NCI-H69 (cell line): ENCODE data around the gene GNG11.
A peak's percentile ranks its signal among the peaks of the same experiment; 100 is the strongest.

Experiments used
- DNase-seq: peaks from one replicate; lab custom pipeline; 2025; lab: John Stamatoyannopoulos, UW

The GNG11 gene

GRCh38 chr7:93948873-93949272, 27.3 kb downstream of the GNG11 start:
- peak; percentile 8 for DNase-seq

GRCh38 chr7:93949423-93949822, 27.9 kb downstream of the GNG11 start:
- DNase-seq = peak; percentile 35

- DNase-seq = no peak
Observed at GRCh38 chr7:93955304-93955703, 33.8 kb downstream of the GNG11 start.

- DNase-seq = no peak
Observed at GRCh38 chr7:93957767-93958166, 36.2 kb downstream of the GNG11 start.

GRCh38 chr7:93958216-93958615, 36.7 kb downstream of the GNG11 start:
- DNase-seq = peak; percentile 30

GRCh38 chr7:93958651-93959050, 37.1 kb downstream of the GNG11 start:
- no peak for DNase-seq

GRCh38 chr7:93960986-93961385, 39.5 kb downstream of the GNG11 start:
- no peak for DNase-seq

- no peak for DNase-seq
Observed at GRCh38 chr7:93964262-93964661, 42.7 kb downstream of the GNG11 start.

GRCh38 chr7:93964813-93965212, 43.3 kb downstream of the GNG11 start:
- DNase-seq = no peak

- no peak for DNase-seq
Observed at GRCh38 chr7:93968911-93969620, 47.5 kb downstream of the GNG11 start.

- no peak for DNase-seq
Observed at GRCh38 chr7:93972029-93972725, 50.6 kb downstream of the GNG11 start.

- no peak for DNase-seq
Observed at GRCh38 chr7:93973134-93973533, 51.6 kb downstream of the GNG11 start.

- peak; percentile 19 for DNase-seq
Observed at GRCh38 chr7:93977211-93977950, 55.8 kb downstream of the GNG11 start.
